Natural killer cell treated with Interleukin-12 subunit alpha and Interleukin-12 subunit beta and Interleukin-15 and Interleukin-18, amount 100 ng/mL, for 72 hours (primary cell): Measurements from ENCODE around the gene CD8A. TPM values are rescaled to one million over a fixed set of nuclear protein-coding genes. Genes with fewer than 3 reads are reported as not detected.

ENCODE experiments used
- ATAC-seq, 2 donors: fragments of 150-1000 bp; cut with Tn5 transposase in 1 of 2; sonication (Bioruptor Pico), chemical (Tn5 transposase) in 1 of 2; 2 replicates each; pipeline ENCODE4 v1.10.0; 2021
- DNase-seq: peaks from one replicate; pipeline ENCODE4 v3.0.0; 2022; ENCODE audit warnings: low spot score
- H3K27ac Mint-ChIP-seq, 2 donors: 1 replicate in 1 of 2; 2 replicates in 1 of 2; pipeline ENCODE4 v1.8.0; 2022; ENCODE audit warnings: mixed read lengths in 2 of 2, mild to moderate bottlenecking in 1 of 2, moderate library complexity in 1 of 2
- H3K27me3 Mint-ChIP-seq, 2 donors: 1 replicate in 1 of 2; 2 replicates in 1 of 2; pipeline ENCODE4 v1.8.0; 2022; ENCODE audit warnings: mixed read lengths in 2 of 2
- H3K36me3 Mint-ChIP-seq: one replicate; pipeline ENCODE4 v1.8.0; 2022; ENCODE audit warnings: mixed read lengths
- H3K4me1 Mint-ChIP-seq, 2 donors: 1 replicate in 1 of 2; 2 replicates in 1 of 2; pipeline ENCODE4 v1.8.0; 2022; ENCODE audit warnings: low read depth in 2 of 2, mixed read lengths in 2 of 2, mild to moderate bottlenecking in 1 of 2
- H3K4me3 Mint-ChIP-seq: one replicate; pipeline ENCODE4 v1.8.0; 2022; ENCODE audit warnings: mixed read lengths
- H3K9me3 Mint-ChIP-seq: 2 replicates; pipeline ENCODE4 v1.8.0; 2022; ENCODE audit warnings: mixed read lengths
- total RNA-seq, 2 donors: library from RNA; stranded (reverse); gene quantifications; one replicate each; pipeline ENCODE4 v1.2.3, GENCODE V29; 2022

CD8A gene
- total RNA-seq, 2 donors from 2014 or later: 67.8 to 85.0 TPM

GRCh38 chr2:86822668-86823345 lies 32.1 kb upstream of the CD8A start:
- Mint-ChIP-seq H3K9me3 (no peaks in the 10 kb centered on the region), H3K27ac (no peak overlapping the region), H3K27me3 (peaks cover 0 to 5% of the 10 kb centered on the region in 2 donors), H3K4me1 (peaks cover 6 to 15% of the 10 kb centered on the region in 2 donors), H3K36me3 (no peaks in the 10 kb centered on the region), H3K4me3 (no peak overlapping the region)
- DNase-seq: no peak
- no peak for ATAC-seq

GRCh38 chr2:86821842-86822241 lies 31.1 kb upstream of the CD8A start:
- DNase-seq (no peak), ATAC-seq (no peak)
- Mint-ChIP-seq H3K27ac (peak overlapping the region in 1 of 2 donors; percentile 84), H3K27me3 (peaks cover 0 to 5% of the 10 kb centered on the region in 2 donors), H3K36me3 (no peaks in the 10 kb centered on the region), H3K4me1 (peaks cover 6 to 15% of the 10 kb centered on the region in 2 donors), H3K4me3 (peak overlapping the region; percentile 78), H3K9me3 (no peaks in the 10 kb centered on the region)

- ATAC-seq (no peak), DNase-seq (no peak)
- no peaks in the 10 kb centered on the region for H3K36me3 Mint-ChIP-seq
- no peaks in the 10 kb centered on the region for H3K9me3 Mint-ChIP-seq
- H3K4me3 Mint-ChIP-seq: peak overlapping the region; percentile 78
- H3K27me3 Mint-ChIP-seq: peaks cover 0 to 5% of the 10 kb centered on the region in 2 donors
- peaks cover 4 to 13% of the 10 kb centered on the region in 2 donors for H3K4me1 Mint-ChIP-seq
- peak overlapping the region in 1 of 2 donors; percentile 84 for H3K27ac Mint-ChIP-seq
Measured at GRCh38 chr2:86821306-86821705, 30.6 kb upstream of the CD8A start.

GRCh38 chr2:86818957-86819356 lies 28.2 kb upstream of the CD8A start:
- DNase-seq: no peak
- Mint-ChIP-seq H3K9me3 (no peaks in the 10 kb centered on the region), H3K36me3 (no peaks in the 10 kb centered on the region), H3K27me3 (peaks cover 0 to 5% of the 10 kb centered on the region in 2 donors), H3K4me3 (peak overlapping the region; percentile 1), H3K4me1 (peaks cover 3 to 19% of the 10 kb centered on the region in 2 donors), H3K27ac (no peak overlapping the region)
- ATAC-seq: no peak

- H3K27me3 Mint-ChIP-seq: peaks cover 0 to 5% of the 10 kb centered on the region in 2 donors
- no peaks in the 10 kb centered on the region for H3K9me3 Mint-ChIP-seq
- H3K36me3 Mint-ChIP-seq: no peaks in the 10 kb centered on the region
- ATAC-seq (no peak), DNase-seq (no peak)
- H3K27ac Mint-ChIP-seq: no peak overlapping the region
- H3K4me3 Mint-ChIP-seq: peak overlapping the region; percentile 1
- H3K4me1 Mint-ChIP-seq: peaks cover 3 to 13% of the 10 kb centered on the region in 2 donors
Measured at GRCh38 chr2:86818114-86818801, 27.5 kb upstream of the CD8A start.

- Mint-ChIP-seq H3K27me3 (peaks cover 8% of the 10 kb centered on the region in 2 donors), H3K27ac (peak overlapping the region; percentile 13 to 48), H3K4me1 (peaks cover 3 to 13% of the 10 kb centered on the region in 2 donors), H3K36me3 (no peaks in the 10 kb centered on the region), H3K9me3 (no peaks in the 10 kb centered on the region), H3K4me3 (no peak overlapping the region)
- ATAC-seq (peak; percentile 15 to 58), DNase-seq (no peak)
Measured at GRCh38 chr2:86815611-86816010, 24.9 kb upstream of the CD8A start.

- peak overlapping the region in 1 of 2 donors; percentile 71 for H3K27ac Mint-ChIP-seq
- H3K4me1 Mint-ChIP-seq: peaks cover 18 to 25% of the 10 kb centered on the region in 2 donors
- H3K4me3 Mint-ChIP-seq: peak overlapping the region; percentile 87
- peak in 1 of 2 donors; percentile 34 for ATAC-seq
- H3K9me3 Mint-ChIP-seq: no peaks in the 10 kb centered on the region
- H3K36me3 Mint-ChIP-seq: no peaks in the 10 kb centered on the region
- H3K27me3 Mint-ChIP-seq: peaks cover 8 to 17% of the 10 kb centered on the region in 2 donors
- DNase-seq: no peak
Measured at GRCh38 chr2:86809481-86810121, 18.9 kb upstream of the CD8A start.

GRCh38 chr2:86808315-86809161 lies 17.8 kb upstream of the CD8A start:
- Mint-ChIP-seq H3K9me3 (no peaks in the 10 kb centered on the region), H3K4me3 (peak overlapping the region; percentile 87), H3K4me1 (peaks cover 18 to 25% of the 10 kb centered on the region in 2 donors), H3K27ac (peak overlapping the region; percentile 51 to 71), H3K27me3 (peaks cover 8 to 17% of the 10 kb centered on the region in 2 donors), H3K36me3 (no peaks in the 10 kb centered on the region)
- ATAC-seq (peak; percentile 90 to 94), DNase-seq (peak; percentile 88)

- peak; percentile 73 to 75 for ATAC-seq
- peaks cover 4 to 17% of the 10 kb centered on the region in 2 donors for H3K27me3 Mint-ChIP-seq
- peak overlapping the region; percentile 87 for H3K4me3 Mint-ChIP-seq
- no peaks in the 10 kb centered on the region for H3K36me3 Mint-ChIP-seq
- DNase-seq: peak; percentile 65
- H3K4me1 Mint-ChIP-seq: peaks cover 18 to 25% of the 10 kb centered on the region in 2 donors
- H3K9me3 Mint-ChIP-seq: no peaks in the 10 kb centered on the region
- H3K27ac Mint-ChIP-seq: peak overlapping the region; percentile 48 to 63
Measured at GRCh38 chr2:86807468-86808275, 17.0 kb upstream of the CD8A start.

- Mint-ChIP-seq H3K4me1 (peaks cover 18 to 25% of the 10 kb centered on the region in 2 donors), H3K27ac (peak overlapping the region; percentile 48 to 63), H3K9me3 (no peaks in the 10 kb centered on the region), H3K27me3 (peaks cover 0 to 13% of the 10 kb centered on the region in 2 donors), H3K4me3 (peak overlapping the region; percentile 87), H3K36me3 (no peaks in the 10 kb centered on the region)
- DNase-seq: no peak
- no peak for ATAC-seq
Measured at GRCh38 chr2:86807133-86807467, 16.4 kb upstream of the CD8A start.

GRCh38 chr2:86806059-86806857 lies 15.5 kb upstream of the CD8A start:
- DNase-seq: no peak
- Mint-ChIP-seq H3K4me3 (peak overlapping the region; percentile 87), H3K27me3 (peaks cover 0 to 12% of the 10 kb centered on the region in 2 donors), H3K9me3 (no peaks in the 10 kb centered on the region), H3K36me3 (no peaks in the 10 kb centered on the region), H3K27ac (peak overlapping the region; percentile 15 to 29), H3K4me1 (peaks cover 18 to 25% of the 10 kb centered on the region in 2 donors)
- no peak for ATAC-seq
